Occipital lobe (tissue), 2 donors: ENCODE data around the gene STK40. TPM values are rescaled to one million over a fixed set of nuclear protein-coding genes. Genes with fewer than 3 reads are reported as not detected.
A peak's percentile ranks its signal among the peaks of the same experiment; 100 is the strongest.

ENCODE experiments used
- DNase-seq: peaks from one replicate; lab custom pipeline; 2025; lab: John Stamatoyannopoulos, UW
- total RNA-seq: library from RNA; depleted of rRNA; stranded (reverse); fragments of >200 nt; gene quantifications from one replicate; pipeline ENCODE4 v1.2.3, GENCODE V29; 2014

The STK40 gene
- total RNA-seq, 1 donor from 2014 or later, result 13.1 TPM

DNA sequence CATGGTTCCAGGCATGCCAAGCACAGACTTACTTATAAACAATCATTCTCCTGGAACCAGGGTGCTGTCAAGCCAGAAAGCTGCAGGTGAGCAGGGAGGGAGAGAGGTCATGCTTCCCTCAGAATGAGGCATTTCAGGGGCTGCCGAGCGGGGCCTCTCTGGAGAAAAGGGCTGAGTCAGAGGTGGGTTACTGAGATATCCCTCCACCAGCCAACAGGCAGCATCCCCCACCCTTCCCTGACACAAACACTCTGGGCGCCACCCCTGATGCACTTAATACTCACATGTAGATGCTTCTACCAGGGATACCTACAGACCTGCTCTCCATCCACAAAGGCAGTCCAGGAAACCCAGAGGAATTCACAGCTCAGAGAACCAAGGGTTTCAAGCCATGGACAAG is 13.1 kb downstream of the STK40 start:
- no peak for DNase-seq

DNA sequence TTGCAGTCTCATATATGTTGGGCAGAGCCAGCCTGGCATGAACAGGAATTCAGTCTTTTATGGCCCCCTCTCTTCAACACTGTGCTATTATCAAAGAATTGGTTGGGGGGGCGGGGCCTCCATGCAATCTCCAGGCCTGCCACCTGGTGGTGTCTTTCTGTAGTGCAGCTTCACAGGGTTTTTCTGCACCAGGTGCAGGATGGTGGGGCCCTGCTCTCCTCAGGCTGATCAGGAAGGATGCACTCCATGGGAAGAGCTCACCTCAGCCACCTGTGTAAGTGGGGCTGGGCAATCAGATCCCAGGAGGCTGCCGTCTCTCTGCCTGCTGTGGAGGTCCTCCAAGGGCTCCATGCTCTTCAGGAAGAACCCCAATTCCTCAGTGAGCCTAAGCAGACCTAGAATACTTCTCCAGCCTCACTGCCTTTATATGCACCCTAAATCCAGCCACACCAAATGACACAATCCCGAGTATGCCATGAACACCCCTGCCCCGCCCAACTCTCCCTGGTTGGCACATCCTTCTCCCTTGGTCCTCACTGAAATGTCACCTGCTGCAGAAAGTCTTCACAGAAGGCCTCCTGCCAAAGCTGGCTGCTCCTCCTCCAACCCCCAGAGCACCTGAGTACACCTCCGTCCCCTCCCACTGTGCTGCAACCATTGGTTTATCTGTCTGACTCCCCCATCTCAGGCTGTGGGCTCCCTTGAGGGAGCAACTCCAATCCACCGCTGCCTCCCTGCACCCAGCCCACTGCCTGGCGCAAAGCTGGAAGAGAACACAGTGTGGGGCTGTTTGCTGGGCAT is 16.5 kb downstream of the STK40 start:
- peak; percentile 24 for DNase-seq

DNA sequence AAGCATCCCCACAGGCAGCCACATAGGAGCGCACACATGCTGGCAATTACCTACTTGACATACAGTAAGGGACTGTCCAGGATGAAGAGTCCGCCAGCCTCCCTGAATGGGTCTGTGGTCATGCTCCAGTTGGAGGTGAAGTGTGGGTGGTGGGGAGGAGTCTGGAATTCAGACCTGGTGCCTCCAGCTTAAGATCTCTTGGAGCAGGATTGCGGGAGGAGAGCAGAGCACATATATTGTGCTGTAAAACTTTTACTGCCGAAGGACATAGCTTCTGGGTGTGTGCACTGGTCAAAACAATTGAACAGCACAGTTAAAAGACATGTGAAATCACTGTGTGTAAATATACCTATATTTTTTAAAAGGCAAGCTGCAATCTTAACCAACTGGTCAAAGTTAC is 17.9 kb downstream of the STK40 start:
- DNase-seq, result no peak

DNA sequence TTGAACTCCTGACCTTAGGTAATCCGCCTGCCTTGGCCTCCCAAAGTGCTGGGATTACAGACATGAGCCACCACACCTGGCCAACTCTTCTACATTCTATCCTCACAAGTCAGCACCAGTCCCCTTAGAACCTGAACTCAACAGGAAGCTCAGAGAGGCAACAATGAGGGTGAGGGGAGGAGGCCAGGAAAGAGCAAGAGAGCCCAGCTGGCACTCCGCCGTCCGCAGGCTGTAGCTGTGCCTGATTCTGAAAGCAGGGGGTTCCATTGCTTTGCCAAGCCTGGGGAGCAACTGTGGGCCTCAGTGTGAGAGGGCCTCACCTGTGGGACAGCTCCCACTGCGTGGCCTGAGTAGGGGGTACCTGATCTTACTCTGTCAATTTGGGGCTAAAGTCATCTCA is 18.7 kb downstream of the STK40 start:
- no peak for DNase-seq

DNA sequence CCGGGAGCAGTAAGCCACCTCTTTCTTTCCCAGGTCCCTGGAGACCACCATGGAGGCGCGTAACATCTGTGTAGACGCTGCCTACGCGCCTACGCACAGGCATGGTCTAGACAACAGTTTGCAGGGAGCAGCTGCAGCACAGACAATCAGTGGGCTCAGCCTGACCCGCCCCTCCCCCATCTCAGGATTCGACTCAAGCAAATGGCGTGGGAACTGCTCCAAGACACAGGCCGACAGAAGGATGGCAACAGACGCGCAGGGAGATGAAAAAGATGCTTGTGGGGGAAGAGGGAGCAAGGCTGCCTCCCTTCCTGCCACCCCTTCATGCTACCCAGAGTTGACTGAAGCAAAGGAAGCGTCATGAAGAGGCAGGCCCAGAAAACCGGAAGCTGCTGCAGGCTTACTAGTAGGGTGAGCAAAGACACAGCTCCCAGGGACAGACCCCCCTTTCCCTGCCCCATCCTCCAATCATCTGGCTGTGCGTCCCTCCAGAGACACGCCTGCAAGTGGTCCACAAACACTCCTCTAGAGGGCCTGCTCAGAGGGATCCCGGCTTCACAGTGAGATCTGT is 19.5 kb downstream of the STK40 start:
- DNase-seq, result peak; percentile 83

DNA sequence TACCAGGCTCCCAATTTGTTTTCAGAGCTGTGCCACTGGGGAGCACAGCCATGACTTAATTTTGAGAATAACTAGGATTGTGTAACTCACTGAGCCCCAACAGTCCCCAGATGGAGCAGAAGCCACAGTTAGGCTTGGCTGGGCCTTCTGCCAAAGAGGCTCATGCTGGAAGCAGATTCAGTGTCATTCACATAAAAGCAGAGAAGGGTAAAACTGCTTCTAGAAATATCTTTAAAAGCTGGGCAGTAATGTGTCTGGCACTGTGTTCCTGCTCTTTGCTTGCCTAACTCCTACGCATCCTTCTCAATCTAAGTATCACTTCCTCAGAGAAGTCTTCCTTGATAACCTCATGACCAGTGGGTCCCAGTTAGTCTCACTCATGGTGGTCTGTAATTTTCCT is 20.3 kb downstream of the STK40 start:
- peak; percentile 59 for DNase-seq

DNA sequence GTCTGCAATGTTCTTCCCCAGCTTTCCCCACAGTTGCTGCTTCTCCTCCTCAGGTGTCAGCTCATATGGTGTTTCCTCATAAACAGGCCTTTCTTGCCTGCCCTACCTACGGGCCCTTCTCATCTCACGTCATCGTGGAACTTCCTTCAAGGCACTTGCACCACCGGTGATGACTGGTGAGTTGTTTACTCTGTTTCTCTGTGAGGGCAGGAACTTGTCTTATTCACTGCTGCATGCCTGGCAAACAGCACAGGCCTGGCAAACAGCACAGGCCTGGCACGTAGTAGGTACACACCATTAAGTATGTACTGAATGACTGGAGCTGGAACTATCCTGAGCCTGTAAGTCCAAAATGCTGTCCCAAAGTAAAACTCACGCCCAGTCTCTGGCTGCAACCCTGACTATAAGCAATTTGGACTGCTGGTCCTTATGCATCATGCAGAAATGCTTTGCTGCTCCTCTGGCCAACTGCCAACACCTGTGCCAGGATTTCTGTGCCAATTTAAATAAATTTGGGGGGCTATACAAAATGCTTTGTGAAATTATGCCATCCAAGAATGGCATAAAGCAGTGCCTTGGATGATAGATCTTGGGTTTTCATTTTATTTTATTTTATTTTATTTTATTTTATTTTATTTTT is 25.7 kb downstream of the STK40 start:
- DNase-seq, result no peak

DNA sequence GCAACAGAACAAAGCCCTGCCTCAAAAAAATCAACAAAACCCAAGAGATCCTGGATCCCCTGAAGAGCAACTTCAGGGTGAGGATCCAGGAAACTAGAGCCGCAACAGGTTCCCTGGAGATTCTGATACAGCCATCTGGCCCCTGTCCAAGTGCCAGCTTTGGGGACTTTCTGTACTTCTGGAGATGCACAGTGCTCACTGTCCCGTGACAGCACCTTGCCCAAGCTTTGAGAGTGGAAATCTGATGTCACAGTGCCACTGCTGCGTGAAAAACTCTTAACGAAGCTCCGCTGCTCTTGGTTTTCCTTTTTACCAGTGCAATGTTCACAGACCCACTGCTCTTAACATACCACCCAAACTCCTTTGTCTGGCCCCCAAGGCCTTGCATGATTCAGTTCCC is 26.3 kb downstream of the STK40 start:
- no peak for DNase-seq

DNA sequence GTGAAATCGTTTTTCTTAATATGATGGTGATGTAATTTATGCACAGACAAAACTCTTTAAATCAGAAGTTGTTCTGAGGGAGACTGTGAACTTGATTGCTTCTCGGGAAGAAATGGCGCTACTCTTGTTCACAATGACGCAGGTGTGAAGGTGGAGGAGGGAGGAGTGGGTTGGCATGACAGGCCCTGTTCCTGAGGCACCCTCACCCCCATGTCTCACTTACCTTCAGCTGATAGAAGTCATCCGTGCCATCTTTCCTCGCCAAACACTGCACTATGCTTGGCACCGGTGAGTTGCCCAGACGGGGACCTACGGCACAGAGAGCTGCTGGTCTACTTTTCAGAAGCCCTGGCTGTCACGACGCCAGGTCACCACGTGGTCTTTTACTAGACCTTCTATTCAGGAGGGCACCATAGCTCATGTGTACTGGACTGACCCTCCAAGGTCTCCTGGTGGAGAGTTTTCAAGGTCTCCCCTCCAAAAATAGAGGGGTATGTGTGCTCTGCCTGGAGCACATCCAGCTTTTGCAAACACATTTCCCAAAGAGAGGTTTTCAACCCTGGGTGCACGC is 27.1 kb downstream of the STK40 start:
- DNase-seq, result no peak

DNA sequence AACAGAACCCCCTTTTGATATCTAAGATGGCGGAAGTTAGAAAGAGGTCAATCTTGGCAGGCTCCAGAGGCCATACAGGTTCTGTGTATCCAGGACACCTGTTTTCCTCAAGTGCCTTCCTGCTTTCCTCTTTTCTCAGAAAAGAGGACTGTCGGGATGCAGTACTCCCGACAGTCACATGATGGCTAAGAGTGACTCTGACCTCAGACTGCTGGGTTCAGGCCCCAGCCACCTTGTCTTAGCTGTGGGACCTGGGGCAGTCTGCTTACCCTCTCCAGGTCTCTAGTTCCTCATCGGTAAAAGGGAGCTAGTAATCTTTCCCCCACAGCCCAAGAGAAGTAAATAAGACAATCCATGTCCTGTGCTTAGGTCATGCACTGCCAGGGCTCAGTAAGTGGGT is 29.9 kb downstream of the STK40 start:
- no peak for DNase-seq

DNA sequence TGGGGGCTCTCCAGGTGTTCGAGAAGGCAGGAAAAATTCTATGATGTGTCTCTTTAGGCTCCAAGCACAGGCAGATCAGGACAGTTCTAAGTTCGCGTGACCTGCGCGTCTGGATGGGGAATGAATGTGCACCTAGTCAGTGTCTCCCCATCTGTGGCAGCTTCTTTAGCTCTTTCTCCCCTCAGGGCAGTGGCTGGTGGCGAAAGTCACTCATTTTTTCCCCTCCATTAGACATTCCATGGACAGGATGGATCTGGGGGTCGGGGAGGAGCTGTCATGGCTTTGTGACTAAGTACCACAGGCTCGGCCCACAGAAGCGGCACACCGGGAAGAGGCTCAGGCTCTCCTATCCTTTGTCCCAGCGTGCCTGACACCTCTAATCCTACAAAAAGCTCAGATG is 31.2 kb downstream of the STK40 start:
- no peak for DNase-seq

DNA sequence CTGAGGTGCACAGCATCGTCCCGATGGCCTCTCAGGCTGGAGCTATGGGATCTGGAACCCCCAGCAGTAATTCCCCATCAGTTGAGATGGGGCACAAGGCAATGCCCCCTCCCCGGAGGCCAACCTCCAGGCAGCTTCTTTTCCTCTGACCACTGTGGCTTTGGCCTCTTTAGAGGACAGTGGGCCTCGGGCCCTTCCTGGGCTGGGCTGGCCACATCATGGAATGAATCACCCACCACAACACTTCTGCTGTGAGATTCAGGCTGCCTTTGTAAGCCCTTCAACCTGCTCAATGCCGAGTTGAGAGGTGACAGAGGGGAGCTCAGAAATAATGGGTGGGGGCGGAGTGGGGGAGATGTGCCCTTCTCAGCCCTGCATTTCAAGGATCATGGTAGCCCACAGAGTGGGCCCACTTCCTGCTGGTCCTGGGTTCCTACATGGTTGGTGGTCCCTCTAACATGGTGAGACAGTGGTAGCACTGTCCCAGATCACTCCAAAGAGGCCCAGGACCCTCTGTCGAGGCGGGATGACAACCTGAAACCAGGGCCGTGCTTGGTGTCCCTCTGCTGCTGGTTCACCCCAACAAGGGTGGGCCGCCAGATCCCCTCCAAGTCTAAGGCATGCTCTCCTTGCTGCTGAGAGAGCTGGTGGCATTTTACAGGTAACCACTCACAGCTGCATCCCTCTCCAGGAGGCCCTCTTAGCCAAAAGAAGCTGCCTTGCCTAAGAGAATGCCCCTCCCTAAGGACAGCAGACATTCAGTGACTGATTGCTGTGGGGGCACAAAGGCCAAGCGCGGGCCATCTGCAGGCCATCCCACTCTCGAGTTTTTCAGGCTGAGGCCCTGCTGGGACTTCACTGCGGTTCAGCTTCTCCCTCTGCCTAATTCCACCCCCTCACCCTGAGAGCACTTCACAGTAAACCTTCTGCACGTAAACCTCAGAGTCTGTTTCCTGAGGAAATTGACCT is 32.5 kb downstream of the STK40 start:
- no peak for DNase-seq

DNA sequence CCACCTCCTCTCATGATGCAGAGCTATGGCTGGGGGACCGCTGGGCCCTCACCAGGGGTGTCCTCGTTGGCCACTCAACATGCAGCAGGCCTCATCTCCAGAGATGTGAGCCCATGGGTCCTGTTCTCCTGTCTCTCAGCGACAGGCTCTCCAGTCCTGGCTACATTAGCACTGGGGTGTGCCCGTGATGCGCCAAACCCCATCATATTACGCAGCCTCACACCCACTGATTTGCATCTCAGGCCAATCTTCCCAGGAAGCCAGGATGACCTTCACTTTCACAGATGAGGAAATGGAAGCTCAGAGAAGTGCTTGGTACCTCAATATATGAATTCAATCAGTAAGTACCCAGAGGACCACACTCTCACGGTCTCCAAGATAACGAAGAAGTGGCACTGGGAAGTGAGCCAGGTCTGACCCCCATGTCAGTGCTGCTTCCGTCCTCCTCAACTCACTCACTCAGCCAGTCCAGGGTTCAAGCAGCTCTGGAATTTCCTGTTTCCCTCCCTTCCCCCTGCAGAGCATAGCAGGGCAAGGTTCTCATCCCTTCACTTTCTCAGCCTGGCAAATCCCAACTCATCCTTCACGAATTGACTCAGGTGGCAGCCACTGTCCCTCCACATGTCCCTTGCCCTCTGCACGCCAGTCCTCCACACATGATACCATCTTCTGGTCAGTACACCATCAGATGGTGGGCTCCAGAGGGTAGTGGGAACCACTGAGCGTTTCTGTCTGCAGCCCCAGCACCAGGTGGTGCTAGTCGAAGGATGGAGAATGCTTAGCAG is 33.4 kb downstream of the STK40 start:
- DNase-seq, result no peak

DNA sequence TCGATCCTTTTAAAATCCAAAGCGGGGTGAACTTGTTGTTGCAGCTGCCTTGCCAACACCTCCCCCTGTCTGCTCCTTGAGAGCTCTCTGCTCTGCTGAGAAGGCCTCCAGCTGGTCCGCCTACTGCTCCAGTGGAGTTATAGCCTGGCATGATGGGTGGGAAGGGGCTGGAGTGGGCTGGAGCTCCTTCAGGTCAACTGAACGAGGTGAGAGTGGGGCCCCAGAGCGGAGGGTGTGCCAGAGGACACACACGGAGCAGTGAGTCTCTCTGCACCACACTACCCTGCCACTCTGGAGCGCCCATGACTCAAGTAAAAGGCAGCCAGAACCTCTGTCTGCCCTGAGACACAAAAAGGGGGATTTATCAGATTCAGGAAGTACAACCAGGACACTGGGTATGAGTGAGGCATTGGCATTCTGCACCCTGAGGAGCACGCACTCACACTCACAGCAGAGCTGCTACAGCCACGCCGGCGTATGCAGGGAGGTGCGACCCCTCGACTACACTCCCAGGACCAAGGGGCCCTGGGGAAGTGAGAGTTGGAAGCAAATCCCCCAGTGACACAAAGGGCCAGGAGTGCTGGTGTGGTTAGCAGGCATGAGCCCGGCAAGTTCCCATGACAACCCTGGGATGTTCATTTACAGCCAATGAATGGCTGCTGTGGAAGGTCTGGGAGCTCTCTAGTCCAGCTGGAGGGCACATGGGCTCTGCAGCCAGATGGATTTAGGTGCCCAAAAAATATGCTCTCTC is 34.3 kb downstream of the STK40 start:
- DNase-seq, result no peak

DNA sequence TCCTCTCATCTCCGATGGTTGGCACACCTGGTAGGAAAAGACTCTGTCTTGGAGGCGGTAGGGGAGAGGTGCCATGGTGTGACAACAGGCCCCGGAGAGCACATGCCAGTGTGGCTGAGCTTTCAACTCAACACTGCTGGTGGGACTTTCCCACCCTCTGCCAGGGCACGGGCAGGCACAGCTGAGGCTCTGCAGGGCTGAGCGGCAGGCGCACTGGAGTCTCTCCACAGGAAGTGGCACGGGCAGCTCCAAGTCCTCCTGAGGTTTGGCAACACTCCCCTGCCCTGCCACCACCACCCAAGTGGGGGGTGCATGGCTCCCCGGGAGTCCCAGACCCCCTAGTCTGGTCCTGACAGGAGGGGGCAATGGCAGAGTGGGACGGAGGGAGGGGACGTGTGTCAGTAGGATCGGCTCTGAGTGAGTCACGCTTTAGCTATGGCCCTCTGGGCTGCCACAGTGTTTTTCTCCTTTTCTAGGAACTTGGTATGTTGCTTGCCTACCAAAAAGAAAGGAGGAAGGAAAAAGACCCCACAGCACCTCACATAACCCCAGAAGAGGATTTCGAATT is 35.0 kb downstream of the STK40 start:
- no peak for DNase-seq

DNA sequence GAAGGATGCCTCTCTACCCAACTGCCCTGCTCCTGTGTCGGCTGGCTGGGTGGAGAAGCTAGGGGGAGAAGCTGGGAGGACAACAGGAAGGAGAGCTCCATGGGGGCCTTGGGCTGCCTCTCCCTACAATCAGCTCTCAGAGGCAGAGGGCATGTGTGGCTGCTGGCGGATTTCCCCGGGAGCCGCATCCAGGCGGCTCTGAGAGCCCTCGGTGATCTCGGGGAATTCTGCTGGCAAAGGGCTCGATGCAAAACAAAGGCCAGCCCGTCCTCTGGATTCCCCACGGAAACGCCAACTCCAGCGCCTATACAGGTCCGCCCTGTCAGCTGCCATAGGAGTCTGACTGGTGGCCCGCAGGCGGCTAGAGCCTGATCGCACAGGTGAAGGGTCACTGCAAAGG is 35.9 kb downstream of the STK40 start:
- no peak for DNase-seq

DNA sequence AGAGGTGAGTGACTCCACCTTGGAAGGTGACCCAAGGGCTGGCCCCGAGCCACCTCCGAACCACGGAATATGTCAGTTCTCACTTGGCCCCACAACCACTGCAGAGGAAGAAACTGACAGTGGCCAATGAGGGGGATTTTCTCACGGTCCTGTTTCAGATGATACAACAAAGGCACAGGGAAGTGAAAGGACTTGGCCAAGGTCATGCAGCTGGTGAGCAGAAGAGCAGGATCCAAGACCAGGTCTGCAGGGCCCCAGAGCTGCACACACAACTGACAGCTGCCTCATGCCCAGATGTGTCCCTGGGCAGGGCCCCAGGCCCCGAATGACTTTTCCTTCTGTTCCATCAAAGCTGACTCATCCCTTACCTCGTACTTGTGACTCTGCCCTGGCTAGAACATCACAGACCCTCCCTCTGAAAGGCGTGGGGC is 36.5 kb downstream of the STK40 start:
- DNase-seq, result no peak

DNA sequence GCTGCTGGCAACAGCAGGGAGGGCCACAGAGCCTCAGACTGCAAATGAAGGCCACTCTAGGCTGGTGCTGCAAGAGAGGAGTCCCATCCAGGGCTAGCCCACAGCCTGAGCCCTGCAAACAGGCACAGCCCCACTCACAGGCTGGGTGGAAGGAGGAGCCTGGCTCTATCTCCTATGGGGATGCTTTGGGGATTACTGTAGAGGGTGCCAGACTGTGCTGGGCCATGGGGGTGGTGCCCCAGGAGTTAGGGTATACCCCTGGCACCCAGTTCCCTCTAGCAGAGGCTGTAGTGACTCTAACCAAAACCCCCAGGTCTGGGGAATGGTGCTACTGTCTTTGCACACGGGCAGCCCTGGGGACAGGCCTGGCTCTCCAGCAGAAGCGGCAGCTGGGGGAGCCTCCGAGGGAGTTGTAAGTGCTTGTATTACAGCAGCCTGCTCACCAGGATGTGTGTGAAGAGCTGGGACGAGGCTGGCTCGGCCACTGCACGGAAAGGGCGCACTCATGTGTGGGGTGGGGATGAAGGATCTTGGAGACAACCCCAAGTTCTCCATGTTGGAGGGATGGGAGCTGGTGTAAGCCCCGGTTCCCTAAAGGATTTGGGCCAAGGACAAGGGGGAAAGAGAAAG is 38.9 kb downstream of the STK40 start:
- DNase-seq, result no peak

DNA sequence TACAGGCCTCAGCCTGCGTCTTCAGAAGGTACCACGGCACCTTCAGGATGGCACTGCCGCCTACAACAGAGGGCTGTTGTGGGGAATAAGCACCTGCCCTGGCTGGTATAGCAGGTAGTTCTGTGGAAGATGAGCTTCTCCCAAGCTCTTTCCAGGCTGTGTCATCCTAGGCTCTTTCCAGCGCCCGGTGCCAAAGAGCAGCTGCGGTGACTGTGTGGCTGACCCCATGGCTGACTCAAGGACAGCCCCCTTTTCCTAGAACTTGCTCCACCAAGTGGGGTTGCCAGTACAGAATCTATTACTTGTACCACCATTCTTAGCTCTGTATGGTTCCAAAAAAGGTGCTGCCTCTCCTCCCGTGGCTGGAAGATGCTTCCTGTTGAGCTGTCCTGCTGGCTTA is 40.4 kb downstream of the STK40 start:
- DNase-seq, result no peak
